Testis (tissue), 3 donors: Measurements from ENCODE around the gene EPHA4. TPM values are rescaled to one million over a fixed set of nuclear protein-coding genes. Genes with fewer than 3 reads are reported as not detected.

ENCODE experiments used
- DNase-seq: peaks from one replicate; pipeline ENCODE4 v3.0.0-alpha.2; 2019
- H3K27ac ChIP-seq, 2 donors: fragments of 200-600 bp; sonication (generic); one replicate each; pipeline ENCODE4 v1.5.1; 2019
- H3K27me3 ChIP-seq: fragments of 200-600 bp; sonication (generic); one replicate; pipeline ENCODE4 v1.5.1; 2019
- H3K36me3 ChIP-seq: fragments of 200-600 bp; sonication (generic); one replicate; pipeline ENCODE4 v1.5.1; 2017; ENCODE audit warnings: low read depth; ENCODE audit errors: missing control alignments
- H3K4me1 ChIP-seq: fragments of 200-600 bp; sonication (generic); one replicate; pipeline ENCODE4 v1.5.1; 2019
- H3K4me3 ChIP-seq, 2 donors: fragments of 200-600 bp; sonication (generic); one replicate each; pipeline ENCODE4 v1.5.1; 2017 to 2019
- H3K9me3 ChIP-seq: fragments of 200-600 bp; sonication (generic); one replicate; pipeline ENCODE4 v1.5.1; 2017
- CTCF ChIP-seq, 3 experiments: fragments of 450-650 bp in 2 of 3; fragments of 200-600 bp in 1 of 3; sonication (generic) in 1 of 3; IDR thresholded peaks; one replicate each; pipeline ENCODE4 v1.5.1; 2016 to 2019; ENCODE audit warnings: antibody characterized with exemption in 3 of 3, mild to moderate bottlenecking in 2 of 3, moderate library complexity in 1 of 3
- POLR2A ChIP-seq: fragments of 450-650 bp; IDR thresholded peaks from one replicate; pipeline ENCODE4 v1.6.1; 2017; ENCODE audit warnings: antibody characterized with exemption, mild to moderate bottlenecking, moderate library complexity
- WGBS, 2 donors: methylation state at CpG; one replicate each; pipeline ENCODE4 v1.1.5; 2018; 5-methylcytosine and 5-hydroxymethylcytosine counted together
- intact Hi-C: fragments of 100-400 bp; cut with DNase I; formaldehyde crosslinking; loops from one replicate; pipeline ENCODE4 v1.15.1; 2023; ENCODE audit warnings: low total_unique reads
- polyA plus RNA-seq: library from polyadenylated mRNA; stranded (reverse); fragments of 350-450 nt; fragmentation: Illumina TruSeq; extraction: RNeasy Lipid Tissue Mini Kit (QIAGEN cat#74804); gene quantifications from one replicate; pipeline ENCODE4 v1.2.3, GENCODE V29; 2014; ENCODE audit warnings: low read depth, low replicate concordance; ENCODE audit not compliant: insufficient read depth
- total RNA-seq, 2 donors: library from RNA; depleted of rRNA; stranded (reverse); fragments of >200 nt; gene quantifications; one replicate each; pipeline ENCODE4 v1.2.3, GENCODE V29; 2016

The EPHA4 gene
- total and polyA plus RNA-seq, 3 donors from 2014 or later = 47.4 to 139 (median 134) TPM

- Histone ChIP-seq H3K36me3 (no peaks in the 10 kb centered on the region), H3K4me1 (peaks cover 15% of the 10 kb centered on the region), H3K27me3 (no peaks in the 10 kb centered on the region), H3K4me3 (no peak overlapping the region), H3K9me3 (no peaks in the 10 kb centered on the region), H3K27ac (peak overlapping the region in 1 of 2 donors; percentile 16)
- TF ChIP-seq CTCF (IDR thresholded peaks at IDR 0.05) = no peak
- no peak for TF ChIP-seq POLR2A
- intact Hi-C loops = no loop called here
- DNase-seq = no peak
- 52 to 70% methylated on average over 11 of the region's 11 CpGs for WGBS, 2 donors
These were observed 132.2 kb downstream of the EPHA4 start for GRCh38 chr2:221439761-221440479.

GRCh38 chr2:221437056-221437455 is 135.0 kb downstream of the EPHA4 start:
- Histone ChIP-seq H3K27ac (no peak overlapping the region), H3K4me3 (no peak overlapping the region), H3K27me3 (no peaks in the 10 kb centered on the region), H3K4me1 (peaks cover 15% of the 10 kb centered on the region), H3K36me3 (no peaks in the 10 kb centered on the region), H3K9me3 (no peaks in the 10 kb centered on the region)
- intact Hi-C loops = no loop called here
- DNase-seq = no peak
- WGBS, 2 donors = 49 to 93% methylated on average over 3 of the region's 3 CpGs
- TF ChIP-seq POLR2A (no peak), CTCF (IDR thresholded peaks at IDR 0.05) (no peak)

- no peaks in the 10 kb centered on the region for H3K36me3 ChIP-seq
- no peaks in the 10 kb centered on the region for H3K27me3 ChIP-seq
- H3K27ac ChIP-seq = peak overlapping the region; percentile 12 to 37
- no peak for TF ChIP-seq POLR2A
- TF ChIP-seq CTCF (IDR thresholded peaks at IDR 0.05) = no peak
- H3K9me3 ChIP-seq = no peaks in the 10 kb centered on the region
- no peak for DNase-seq
- 63 to 66% methylated on average over 2 of the region's 2 CpGs for WGBS, 2 donors
- peaks cover 14% of the 10 kb centered on the region for H3K4me1 ChIP-seq
- H3K4me3 ChIP-seq = no peak overlapping the region
- intact Hi-C loops = no loop called here
These were observed 136.9 kb downstream of the EPHA4 start for GRCh38 chr2:221435171-221435570.

- DNase-seq = no peak
- 72 to 84% methylated on average over 7 of the region's 7 CpGs for WGBS, 2 donors
- intact Hi-C loops = no loop called here
- Histone ChIP-seq H3K27me3 (no peaks in the 10 kb centered on the region), H3K36me3 (no peaks in the 10 kb centered on the region), H3K9me3 (no peaks in the 10 kb centered on the region), H3K4me3 (no peak overlapping the region), H3K4me1 (peaks cover 7% of the 10 kb centered on the region), H3K27ac (peak overlapping the region in 1 of 2 donors; percentile 36)
- TF ChIP-seq POLR2A (no peak), CTCF (IDR thresholded peaks at IDR 0.05) (no peak)
These were observed 138.0 kb downstream of the EPHA4 start for GRCh38 chr2:221434142-221434541.

- Histone ChIP-seq H3K27me3 (no peaks in the 10 kb centered on the region), H3K36me3 (no peaks in the 10 kb centered on the region), H3K4me3 (no peak overlapping the region), H3K4me1 (peaks cover 7% of the 10 kb centered on the region), H3K9me3 (no peaks in the 10 kb centered on the region), H3K27ac (no peak overlapping the region)
- no peak for TF ChIP-seq POLR2A
- no peak for TF ChIP-seq CTCF (IDR thresholded peaks at IDR 0.05)
- DNase-seq = no peak
- intact Hi-C loops = no loop called here
- WGBS, 2 donors = 64 to 88% methylated on average over 3 of the region's 3 CpGs
These were observed 140.6 kb downstream of the EPHA4 start for GRCh38 chr2:221431477-221431876.
